HepG2 (cell line): Measurements from ENCODE around the gene ACVR2A. TPM values are rescaled to one million over a fixed set of nuclear protein-coding genes. Genes with fewer than 3 reads are reported as not detected.
A peak's percentile ranks its signal among the peaks of the same experiment; 100 is the strongest.

Experiments used
- ARNT ChIP-seq: fragments of 450-650 bp; IDR thresholded peaks from 2 replicates; pipeline ENCODE4 v1.6.1; 2017
- CC2D1A ChIP-seq: sonication (generic); formaldehyde crosslinking; IDR thresholded peaks from 2 replicates; pipeline ENCODE4 v1.8.1; 2023; ENCODE audit warnings: mild to moderate bottlenecking, missing genetic modification reagents
- CCAR2 ChIP-seq: fragments of 200-400 bp; formaldehyde crosslinking; optimal IDR thresholded peaks from 2 replicates; pipeline ENCODE3; 2018; ENCODE audit warnings: low read depth, mild to moderate bottlenecking, low read length, moderate library complexity
- HIC2 ChIP-seq: sonication (generic); formaldehyde crosslinking; IDR thresholded peaks from 2 replicates; pipeline ENCODE4 v1.9.0; 2022; ENCODE audit warnings: low read depth, missing genetic modification reagents
- IRF2 ChIP-seq: IDR thresholded peaks from 2 replicates; pipeline ENCODE4 v1.6.1; 2018; ENCODE audit warnings: missing genetic modification reagents, missing compliant biosample characterization
- KMT2A ChIP-seq: sonication (generic); formaldehyde crosslinking; IDR thresholded peaks from 2 replicates; pipeline ENCODE4 v1.4.0; 2020; ENCODE audit warnings: missing genetic modification reagents
- MATR3 ChIP-seq: sonication (generic); formaldehyde crosslinking; IDR thresholded peaks from 2 replicates; pipeline ENCODE4 v1.4.0; 2020; ENCODE audit warnings: missing genetic modification reagents
- SP4 ChIP-seq: sonication (generic); formaldehyde crosslinking; IDR thresholded peaks from 2 replicates; pipeline ENCODE4 v1.8.1; 2023; ENCODE audit warnings: mild to moderate bottlenecking, missing genetic modification reagents
- TBL1XR1 ChIP-seq: fragments of 150-350 bp; IDR thresholded peaks from 2 replicates; pipeline ENCODE4 v1.6.1; 2014; ENCODE audit warnings: borderline replicate concordance, low read length; ENCODE audit not compliant: partially characterized antibody
- ZMAT3 ChIP-seq: sonication (generic); formaldehyde crosslinking; conservative IDR thresholded peaks from 2 replicates; pipeline ENCODE4 v1.7.0; 2021; ENCODE audit warnings: missing genetic modification reagents
- ZNF329 ChIP-seq: sonication (generic); formaldehyde crosslinking; IDR thresholded peaks from 2 replicates; pipeline ENCODE4 v1.9.0; 2021; ENCODE audit warnings: low read depth, mild to moderate bottlenecking, missing genetic modification reagents
- ZSCAN31 ChIP-seq: sonication (generic); formaldehyde crosslinking; IDR thresholded peaks from 2 replicates; pipeline ENCODE4 v1.5.0; 2020; ENCODE audit warnings: low read depth, mild to moderate bottlenecking, missing genetic modification reagents
- polyA plus RNA-seq, 8 experiments: library from polyadenylated mRNA; depleted of rRNA in 3 of 8; stranded (reverse) in 7 of 8; unstranded in 1 of 8; fragments of >200 nt; fragmentation: Illumina TruSeq in 4 of 8; extraction: Trizol in 4 of 8; gene quantifications; 2 replicates each; pipeline versions ENCODE4 v1.2.1 to v1.2.3, GENCODE V29; 2011 to 2016; ENCODE audit warnings: low read depth in 4 of 8, missing spikeins in 1 of 8, mixed read lengths in 1 of 8; ENCODE audit not compliant: insufficient read depth in 1 of 8
- total RNA-seq, 5 experiments: library from RNA; depleted of rRNA; stranded (reverse); fragments of >200 nt; fragmentation: Illumina TruSeq; extraction: Trizol; gene quantifications; 2 replicates each; pipeline ENCODE4 v1.2.3, GENCODE V29; 2016; ENCODE audit warnings: low read depth in 1 of 5
- TF ChIP-seq, protein P1 (sequence below): sonication (generic); formaldehyde crosslinking; IDR thresholded peaks from 2 replicates; pipeline ENCODE4 v1.4.0; 2020; ENCODE audit warnings: missing genetic modification reagents, borderline replicate concordance
- TF ChIP-seq, protein P2 (sequence below), 2 experiments: fragments of 450-650 bp in 1 of 2; sonication (generic) in 1 of 2; formaldehyde crosslinking in 1 of 2; IDR thresholded peaks; 2 replicates each; pipeline versions ENCODE4 v1.6.1 to v1.8.0; 2016 to 2022; ENCODE audit warnings: antibody characterized with exemption in 1 of 2, mild to moderate bottlenecking in 1 of 2, missing genetic modification reagents in 1 of 2

Gene ACVR2A
- total and polyA plus RNA-seq, 2 of the 13 experiments (the other 11 are each of a cell fraction or from before 2014, with no cell fraction given): 8.3 to 18.0 TPM

DNA sequence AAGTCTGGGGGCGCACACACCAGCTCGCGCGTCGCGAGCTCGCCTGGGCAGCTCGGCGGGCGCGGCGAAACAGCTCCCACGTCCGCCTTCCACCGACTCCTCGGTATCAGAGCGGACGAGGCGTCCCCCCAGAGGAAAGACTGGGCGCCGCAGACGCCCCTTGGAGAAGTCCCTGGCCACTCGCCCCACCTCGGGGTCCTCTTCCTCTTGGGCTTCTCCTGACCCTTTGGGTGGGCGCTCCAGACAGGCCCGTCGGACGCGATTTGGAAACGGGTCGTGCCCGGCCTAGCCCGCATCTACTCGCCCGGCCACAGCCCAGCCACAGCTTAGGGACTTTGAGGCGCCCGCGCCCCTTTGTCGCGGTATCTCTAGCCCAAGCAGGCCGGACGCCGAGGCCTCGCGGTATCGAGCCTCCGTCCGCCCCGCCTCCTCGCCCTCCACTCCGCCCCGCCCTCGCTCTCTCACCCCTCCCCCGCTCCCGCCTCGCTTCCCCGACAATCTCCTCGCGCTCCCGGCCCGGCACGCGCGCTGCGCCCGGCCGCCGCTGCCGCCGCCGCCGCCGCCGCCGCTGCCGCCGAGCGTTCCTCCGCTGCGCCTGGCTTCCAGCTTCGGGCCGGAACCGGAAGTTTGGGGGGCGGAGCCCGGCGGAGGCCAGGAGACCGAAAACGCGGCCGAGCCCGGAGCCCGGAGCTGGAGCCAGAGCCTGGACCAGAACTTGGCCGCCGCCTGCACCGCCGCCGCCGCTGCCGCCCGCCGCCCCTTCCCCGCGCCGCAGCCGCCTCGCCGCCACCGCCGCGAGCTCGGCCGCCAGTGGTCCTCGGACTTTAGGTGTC is 749 bp upstream of the ACVR2A start (continued):
- no peak for TF ChIP-seq TBL1XR1
- TF ChIP-seq, protein P1, sequence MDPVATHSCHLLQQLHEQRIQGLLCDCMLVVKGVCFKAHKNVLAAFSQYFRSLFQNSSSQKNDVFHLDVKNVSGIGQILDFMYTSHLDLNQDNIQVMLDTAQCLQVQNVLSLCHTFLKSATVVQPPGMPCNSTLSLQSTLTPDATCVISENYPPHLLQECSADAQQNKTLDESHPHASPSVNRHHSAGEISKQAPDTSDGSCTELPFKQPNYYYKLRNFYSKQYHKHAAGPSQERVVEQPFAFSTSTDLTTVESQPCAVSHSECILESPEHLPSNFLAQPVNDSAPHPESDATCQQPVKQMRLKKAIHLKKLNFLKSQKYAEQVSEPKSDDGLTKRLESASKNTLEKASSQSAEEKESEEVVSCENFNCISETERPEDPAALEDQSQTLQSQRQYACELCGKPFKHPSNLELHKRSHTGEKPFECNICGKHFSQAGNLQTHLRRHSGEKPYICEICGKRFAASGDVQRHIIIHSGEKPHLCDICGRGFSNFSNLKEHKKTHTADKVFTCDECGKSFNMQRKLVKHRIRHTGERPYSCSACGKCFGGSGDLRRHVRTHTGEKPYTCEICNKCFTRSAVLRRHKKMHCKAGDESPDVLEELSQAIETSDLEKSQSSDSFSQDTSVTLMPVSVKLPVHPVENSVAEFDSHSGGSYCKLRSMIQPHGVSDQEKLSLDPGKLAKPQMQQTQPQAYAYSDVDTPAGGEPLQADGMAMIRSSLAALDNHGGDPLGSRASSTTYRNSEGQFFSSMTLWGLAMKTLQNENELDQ (CRISPR knock-in tag): no peak
- TF ChIP-seq HIC2 (CRISPR knock-in tag): no peak
- no peak for TF ChIP-seq ARNT
- TF ChIP-seq ZNF329 (CRISPR knock-in tag): 0 out of 2 replicates have a peak, but pooled peaks have one; percentile 27
- TF ChIP-seq KMT2A (CRISPR knock-in tag): no peak; the same call in none of the 2 replicates
- TF ChIP-seq CCAR2: peak; percentile 24
- no peak for TF ChIP-seq CC2D1A (CRISPR knock-in tag)
- TF ChIP-seq MATR3 (CRISPR knock-in tag): no peak
- TF ChIP-seq, protein P2, sequence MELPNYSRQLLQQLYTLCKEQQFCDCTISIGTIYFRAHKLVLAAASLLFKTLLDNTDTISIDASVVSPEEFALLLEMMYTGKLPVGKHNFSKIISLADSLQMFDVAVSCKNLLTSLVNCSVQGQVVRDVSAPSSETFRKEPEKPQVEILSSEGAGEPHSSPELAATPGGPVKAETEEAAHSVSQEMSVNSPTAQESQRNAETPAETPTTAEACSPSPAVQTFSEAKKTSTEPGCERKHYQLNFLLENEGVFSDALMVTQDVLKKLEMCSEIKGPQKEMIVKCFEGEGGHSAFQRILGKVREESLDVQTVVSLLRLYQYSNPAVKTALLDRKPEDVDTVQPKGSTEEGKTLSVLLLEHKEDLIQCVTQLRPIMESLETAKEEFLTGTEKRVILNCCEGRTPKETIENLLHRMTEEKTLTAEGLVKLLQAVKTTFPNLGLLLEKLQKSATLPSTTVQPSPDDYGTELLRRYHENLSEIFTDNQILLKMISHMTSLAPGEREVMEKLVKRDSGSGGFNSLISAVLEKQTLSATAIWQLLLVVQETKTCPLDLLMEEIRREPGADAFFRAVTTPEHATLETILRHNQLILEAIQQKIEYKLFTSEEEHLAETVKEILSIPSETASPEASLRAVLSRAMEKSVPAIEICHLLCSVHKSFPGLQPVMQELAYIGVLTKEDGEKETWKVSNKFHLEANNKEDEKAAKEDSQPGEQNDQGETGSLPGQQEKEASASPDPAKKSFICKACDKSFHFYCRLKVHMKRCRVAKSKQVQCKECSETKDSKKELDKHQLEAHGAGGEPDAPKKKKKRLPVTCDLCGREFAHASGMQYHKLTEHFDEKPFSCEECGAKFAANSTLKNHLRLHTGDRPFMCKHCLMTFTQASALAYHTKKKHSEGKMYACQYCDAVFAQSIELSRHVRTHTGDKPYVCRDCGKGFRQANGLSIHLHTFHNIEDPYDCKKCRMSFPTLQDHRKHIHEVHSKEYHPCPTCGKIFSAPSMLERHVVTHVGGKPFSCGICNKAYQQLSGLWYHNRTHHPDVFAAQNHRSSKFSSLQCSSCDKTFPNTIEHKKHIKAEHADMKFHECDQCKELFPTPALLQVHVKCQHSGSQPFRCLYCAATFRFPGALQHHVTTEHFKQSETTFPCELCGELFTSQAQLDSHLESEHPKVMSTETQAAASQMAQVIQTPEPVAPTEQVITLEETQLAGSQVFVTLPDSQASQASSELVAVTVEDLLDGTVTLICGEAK (IDR thresholded peaks at IDR 0.05): no peak
- TF ChIP-seq, protein P2 (CRISPR knock-in tag; IDR thresholded peaks at IDR 0.05): no peak
- peak; percentile 89 for TF ChIP-seq ZMAT3 (CRISPR knock-in tag)
- TF ChIP-seq ZSCAN31: peak; percentile 67
- peak; percentile 8 for TF ChIP-seq IRF2 (CRISPR knock-in tag)
- peak; percentile 68 for TF ChIP-seq SP4 (CRISPR knock-in tag)
